Measurements from ENCODE around the gene KCNK7.

DNA sequence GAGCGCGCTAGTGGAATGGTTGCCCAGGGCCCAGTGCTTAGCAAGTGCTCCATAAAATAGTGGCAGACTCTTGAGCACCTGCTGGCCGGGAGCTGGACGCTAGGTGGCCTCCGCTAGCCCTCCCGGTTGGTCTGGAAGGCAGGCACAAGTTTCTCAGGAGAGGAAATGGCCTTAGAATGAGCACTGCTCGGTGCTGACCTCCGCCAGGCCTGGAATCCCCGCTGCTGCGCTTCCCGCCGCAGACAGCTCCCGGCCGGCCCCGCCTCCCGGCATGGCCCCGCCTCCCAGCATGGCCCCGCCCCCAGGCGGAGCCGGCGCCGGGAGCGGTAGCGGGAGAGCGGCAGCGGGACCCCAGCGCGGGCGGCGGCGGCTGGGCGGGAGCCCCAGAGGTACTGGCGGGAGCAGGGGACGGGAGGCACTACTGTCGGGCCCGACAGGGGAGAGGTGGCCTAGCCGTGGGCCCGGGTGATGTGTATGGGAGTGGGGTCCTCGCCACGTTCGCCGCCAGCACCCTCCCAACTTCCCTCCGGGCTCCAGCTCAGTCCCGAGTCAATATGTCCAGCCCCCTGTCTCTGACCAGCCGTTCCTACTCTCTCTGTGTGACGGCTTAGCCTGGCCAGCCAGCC is 42.3 kb upstream of the KCNK7 start, which contains the start of gene SIPA1:
- TF ChIP-seq ISL1 (CRISPR knock-in tag; IDR thresholded peaks at IDR 0.05) (no peak), CREB5 (CRISPR knock-in tag; IDR thresholded peaks at IDR 0.05; ENCODE audit: low read depth) (no peak), POU6F1 (CRISPR knock-in tag; IDR thresholded peaks at IDR 0.05; ENCODE audit: borderline replicate concordance, low read depth) (no peak), ARNTL (CRISPR knock-in tag; IDR thresholded peaks at IDR 0.05; ENCODE audit: borderline replicate concordance, low read depth) (no peak), ZFP3 (CRISPR knock-in tag; IDR thresholded peaks at IDR 0.05) (no peak)

Measured in SK-N-SH treated with all-trans-retinoic acid at 6 μM for 48 hours (cell line).